ENCODE measurements around the gene NINJ1.
A peak's percentile ranks its signal among the peaks of the same experiment; 100 is the strongest.

Gene NINJ1

GRCh38 chr9:93132287-93132927 is 1.6 kb downstream of the NINJ1 start:
- Mint-ChIP-seq H3K27ac (peak overlapping the region; percentile 83), H3K27me3 (ENCODE audit: low read depth) (no peaks in the 10 kb centered on the region), H3K4me1 (ENCODE audit: low read depth) (peaks cover 26% of the 10 kb centered on the region), H3K36me3 (ENCODE audit: low read depth) (no peaks in the 10 kb centered on the region), H3K4me3 (peak overlapping the region; percentile 89), H3K9me3 (no peaks in the 10 kb centered on the region)
- no peak for DNase-seq (ENCODE audit: low spot score)

- Mint-ChIP-seq H3K4me3 (peak overlapping the region; percentile 89), H3K9me3 (no peaks in the 10 kb centered on the region), H3K27ac (peak overlapping the region; percentile 47), H3K4me1 (ENCODE audit: low read depth) (peaks cover 31% of the 10 kb centered on the region), H3K27me3 (ENCODE audit: low read depth) (no peaks in the 10 kb centered on the region), H3K36me3 (ENCODE audit: low read depth) (no peaks in the 10 kb centered on the region)
- DNase-seq (ENCODE audit: low spot score), result no peak
These were observed 2.3 kb downstream of the NINJ1 start for GRCh38 chr9:93131599-93132286.

- H3K36me3 Mint-ChIP-seq (ENCODE audit: low read depth), result no peaks in the 10 kb centered on the region
- no peak overlapping the region for H3K4me3 Mint-ChIP-seq
- H3K27ac Mint-ChIP-seq, result no peak overlapping the region
- H3K27me3 Mint-ChIP-seq (ENCODE audit: low read depth), result no peaks in the 10 kb centered on the region
- H3K9me3 Mint-ChIP-seq, result no peaks in the 10 kb centered on the region
- DNase-seq (ENCODE audit: low spot score), result no peak
- H3K4me1 Mint-ChIP-seq (ENCODE audit: low read depth), result peaks cover 35% of the 10 kb centered on the region
These were observed 3.1 kb downstream of the NINJ1 start for GRCh38 chr9:93130861-93131481.

GRCh38 chr9:93129691-93130500 is 4.2 kb downstream of the NINJ1 start:
- DNase-seq (ENCODE audit: low spot score), result no peak
- Mint-ChIP-seq H3K36me3 (ENCODE audit: low read depth) (no peaks in the 10 kb centered on the region), H3K4me1 (ENCODE audit: low read depth) (peaks cover 35% of the 10 kb centered on the region), H3K4me3 (no peak overlapping the region), H3K27me3 (ENCODE audit: low read depth) (no peaks in the 10 kb centered on the region), H3K27ac (no peak overlapping the region), H3K9me3 (no peaks in the 10 kb centered on the region)

- Mint-ChIP-seq H3K4me1 (ENCODE audit: low read depth) (peaks cover 29% of the 10 kb centered on the region), H3K4me3 (no peak overlapping the region), H3K27ac (no peak overlapping the region), H3K36me3 (ENCODE audit: low read depth) (peaks cover 1% of the 10 kb centered on the region), H3K27me3 (ENCODE audit: low read depth) (no peaks in the 10 kb centered on the region), H3K9me3 (no peaks in the 10 kb centered on the region)
- no peak for DNase-seq (ENCODE audit: low spot score)
These were observed 4.8 kb downstream of the NINJ1 start for GRCh38 chr9:93129286-93129685.

GRCh38 chr9:93128715-93129224 is 5.3 kb downstream of the NINJ1 start:
- no peak overlapping the region for H3K4me3 Mint-ChIP-seq
- DNase-seq (ENCODE audit: low spot score), result no peak
- H3K4me1 Mint-ChIP-seq (ENCODE audit: low read depth), result peaks cover 29% of the 10 kb centered on the region
- no peaks in the 10 kb centered on the region for H3K9me3 Mint-ChIP-seq
- H3K27me3 Mint-ChIP-seq (ENCODE audit: low read depth), result no peaks in the 10 kb centered on the region
- peak overlapping the region; percentile 39 for H3K27ac Mint-ChIP-seq
- peaks cover 4% of the 10 kb centered on the region for H3K36me3 Mint-ChIP-seq (ENCODE audit: low read depth)

GRCh38 chr9:93128011-93128714 is 5.9 kb downstream of the NINJ1 start:
- no peaks in the 10 kb centered on the region for H3K27me3 Mint-ChIP-seq (ENCODE audit: low read depth)
- H3K9me3 Mint-ChIP-seq, result no peaks in the 10 kb centered on the region
- peaks cover 4% of the 10 kb centered on the region for H3K36me3 Mint-ChIP-seq (ENCODE audit: low read depth)
- no peak for DNase-seq (ENCODE audit: low spot score)
- H3K4me1 Mint-ChIP-seq (ENCODE audit: low read depth), result peaks cover 29% of the 10 kb centered on the region
- H3K27ac Mint-ChIP-seq, result peak overlapping the region; percentile 39
- no peak overlapping the region for H3K4me3 Mint-ChIP-seq

GRCh38 chr9:93127395-93127911 is 6.6 kb downstream of the NINJ1 start:
- Mint-ChIP-seq H3K27me3 (ENCODE audit: low read depth) (no peaks in the 10 kb centered on the region), H3K27ac (peak overlapping the region; percentile 60), H3K4me1 (ENCODE audit: low read depth) (peaks cover 22% of the 10 kb centered on the region), H3K36me3 (ENCODE audit: low read depth) (peaks cover 5% of the 10 kb centered on the region), H3K9me3 (no peaks in the 10 kb centered on the region), H3K4me3 (peak overlapping the region; percentile 36)
- no peak for DNase-seq (ENCODE audit: low spot score)

- Mint-ChIP-seq H3K4me3 (peak overlapping the region; percentile 36), H3K27ac (peak overlapping the region; percentile 60), H3K4me1 (ENCODE audit: low read depth) (peaks cover 19% of the 10 kb centered on the region), H3K36me3 (ENCODE audit: low read depth) (peaks cover 5% of the 10 kb centered on the region), H3K27me3 (ENCODE audit: low read depth) (no peaks in the 10 kb centered on the region), H3K9me3 (no peaks in the 10 kb centered on the region)
- DNase-seq (ENCODE audit: low spot score), result no peak
These were observed 7.2 kb downstream of the NINJ1 start for GRCh38 chr9:93126825-93127368.

- H3K36me3 Mint-ChIP-seq (ENCODE audit: low read depth), result peaks cover 6% of the 10 kb centered on the region
- H3K4me1 Mint-ChIP-seq (ENCODE audit: low read depth), result peaks cover 16% of the 10 kb centered on the region
- H3K4me3 Mint-ChIP-seq, result peak overlapping the region; percentile 48
- no peaks in the 10 kb centered on the region for H3K9me3 Mint-ChIP-seq
- no peak for DNase-seq (ENCODE audit: low spot score)
- no peaks in the 10 kb centered on the region for H3K27me3 Mint-ChIP-seq (ENCODE audit: low read depth)
- peak overlapping the region; percentile 82 for H3K27ac Mint-ChIP-seq
These were observed 7.8 kb downstream of the NINJ1 start for GRCh38 chr9:93126151-93126781.

- Mint-ChIP-seq H3K9me3 (no peaks in the 10 kb centered on the region), H3K4me3 (no peak overlapping the region), H3K36me3 (ENCODE audit: low read depth) (peaks cover 6% of the 10 kb centered on the region), H3K27ac (peak overlapping the region; percentile 82), H3K27me3 (ENCODE audit: low read depth) (no peaks in the 10 kb centered on the region), H3K4me1 (ENCODE audit: low read depth) (peaks cover 16% of the 10 kb centered on the region)
- DNase-seq (ENCODE audit: low spot score), result no peak
These were observed 8.6 kb downstream of the NINJ1 start for GRCh38 chr9:93125331-93125894.

- Mint-ChIP-seq H3K27me3 (ENCODE audit: low read depth) (no peaks in the 10 kb centered on the region), H3K36me3 (ENCODE audit: low read depth) (peaks cover 6% of the 10 kb centered on the region), H3K9me3 (no peaks in the 10 kb centered on the region), H3K4me3 (no peak overlapping the region), H3K4me1 (ENCODE audit: low read depth) (peaks cover 23% of the 10 kb centered on the region), H3K27ac (no peak overlapping the region)
- DNase-seq (ENCODE audit: low spot score), result no peak
These were observed 9.3 kb downstream of the NINJ1 start for GRCh38 chr9:93124793-93125192.

Measured in T-helper 2 cell treated with Interferon-gamma antibody and Interleukin-4, amounts not matched to agents 5 μg/mL and 100 μg/mL, for 36 hours (primary cell).